A673 (cell line): Measurements from ENCODE around the gene C20orf173.

ENCODE experiments used
- EZH2 ChIP-seq: fragments of 200-600 bp; sonication (generic); IDR thresholded peaks from 2 replicates; pipeline ENCODE4 v1.6.1; 2017; ENCODE audit warnings: borderline replicate concordance, low read depth, mild to moderate bottlenecking, mixed read lengths, antibody characterized with exemption, low read length; ENCODE audit not compliant: poor library complexity, severe bottlenecking
- TF ChIP-seq, protein P1 (sequence below): fragments of 300-800, 200-600 bp; sonication (generic); conservative IDR thresholded peaks from 2 replicates; pipeline ENCODE4 v1.5.1; 2017; ENCODE audit warnings: low read depth, mild to moderate bottlenecking, antibody characterized with exemption, low read length, moderate library complexity, mixed read lengths

DNA sequence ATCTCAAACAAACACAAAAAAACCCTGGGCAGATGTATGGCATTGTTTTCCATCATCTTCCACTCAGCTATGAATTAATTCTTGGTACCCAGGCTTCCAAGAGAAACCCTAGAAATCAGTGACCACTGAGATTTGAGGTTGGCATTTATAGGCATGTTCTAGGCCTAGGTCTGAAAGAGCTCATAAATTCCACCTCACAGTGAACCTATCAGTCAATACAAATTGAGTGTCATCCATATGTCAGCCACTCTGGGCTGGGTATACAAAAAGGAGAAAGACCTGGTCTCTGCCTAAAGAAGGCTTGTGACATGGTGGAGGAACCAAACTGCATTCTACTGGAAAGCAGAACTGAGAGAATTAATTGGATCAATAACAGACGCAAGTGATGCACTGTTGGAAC lies 30.2 kb downstream of the C20orf173 start:
- TF ChIP-seq, protein P1, sequence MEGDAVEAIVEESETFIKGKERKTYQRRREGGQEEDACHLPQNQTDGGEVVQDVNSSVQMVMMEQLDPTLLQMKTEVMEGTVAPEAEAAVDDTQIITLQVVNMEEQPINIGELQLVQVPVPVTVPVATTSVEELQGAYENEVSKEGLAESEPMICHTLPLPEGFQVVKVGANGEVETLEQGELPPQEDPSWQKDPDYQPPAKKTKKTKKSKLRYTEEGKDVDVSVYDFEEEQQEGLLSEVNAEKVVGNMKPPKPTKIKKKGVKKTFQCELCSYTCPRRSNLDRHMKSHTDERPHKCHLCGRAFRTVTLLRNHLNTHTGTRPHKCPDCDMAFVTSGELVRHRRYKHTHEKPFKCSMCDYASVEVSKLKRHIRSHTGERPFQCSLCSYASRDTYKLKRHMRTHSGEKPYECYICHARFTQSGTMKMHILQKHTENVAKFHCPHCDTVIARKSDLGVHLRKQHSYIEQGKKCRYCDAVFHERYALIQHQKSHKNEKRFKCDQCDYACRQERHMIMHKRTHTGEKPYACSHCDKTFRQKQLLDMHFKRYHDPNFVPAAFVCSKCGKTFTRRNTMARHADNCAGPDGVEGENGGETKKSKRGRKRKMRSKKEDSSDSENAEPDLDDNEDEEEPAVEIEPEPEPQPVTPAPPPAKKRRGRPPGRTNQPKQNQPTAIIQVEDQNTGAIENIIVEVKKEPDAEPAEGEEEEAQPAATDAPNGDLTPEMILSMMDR = no peak
- TF ChIP-seq EZH2 = no peak
